A549 treated with Hydrocortisone at 1 μM for 4 hours (cell line): ENCODE measurements around the gene DNAH10. TPM values are rescaled to one million over a fixed set of nuclear protein-coding genes. Genes with fewer than 3 reads are reported as not detected.

Source experiments
- total RNA-seq: library from RNA; stranded (reverse); fragments of 200-300 nt; extraction: Qiagen RNA extraction; gene quantifications from 5 replicates; pipeline ENCODE4 v1.2.3, GENCODE V29; 2022

Gene DNAH10
- 0.14 to 0.31 TPM (median 0.22 TPM) in 5 replicates for total RNA-seq

GRCh38 chr12:123761841-123762714 lies at the start of gene DNAH10:
Gene DNAH10, plus strand, starts transcription at chr12:123762301. Its CDS starts 36 bp downstream, at chr12:123762337.

GRCh38 chr12:123972457-123973401 lies 210.6 kb downstream of the DNAH10 start, which contains the start of the genes CCDC92 and ZNF664:
Gene CCDC92, minus strand, starts transcription at chr12:123972831. Its CDS starts 28,526 bp downstream, at chr12:123944305.
Gene ZNF664, plus strand, starts transcription at chr12:123973215. Its CDS starts 38,930 bp downstream, at chr12:124012145.

Other genes with a start within 250 kb of the DNAH10 start
- gene RILPL1, start 228.6 kb upstream of the DNAH10 start, total RNA-seq, result 10.6 to 13.3 TPM (median 11.8 TPM) in 5 replicates
- gene TMED2, start 177.7 kb upstream of the DNAH10 start, total RNA-seq, result 168 to 206 TPM (median 197 TPM) in 5 replicates
- gene DDX55, start 160.2 kb upstream of the DNAH10 start, total RNA-seq, result 29.2 to 33.1 TPM (median 30.0 TPM) in 5 replicates
- gene EIF2B1, start 128.6 kb upstream of the DNAH10 start, total RNA-seq, result 31.1 to 47.0 TPM (median 35.6 TPM) in 5 replicates
- gene GTF2H3, start 128.5 kb upstream of the DNAH10 start, total RNA-seq, result 24.3 to 53.4 TPM (median 25.0 TPM) in 5 replicates
- 11.2 to 14.1 TPM (median 12.8 TPM) in 5 replicates for gene TCTN2, start 91.2 kb upstream of the DNAH10 start, total RNA-seq
- 17.9 to 24.1 TPM (median 21.1 TPM) in 5 replicates for gene ATP6V0A2, start 49.9 kb upstream of the DNAH10 start, total RNA-seq
- 20.9 to 27.5 TPM (median 25.9 TPM) in 5 replicates for gene CCDC92, start 210.5 kb downstream of the DNAH10 start, total RNA-seq
- 53.4 to 73.7 TPM (median 59.6 TPM) in 5 replicates for gene ZNF664, start 210.9 kb downstream of the DNAH10 start, total RNA-seq